GM12878 (cell line): ENCODE results near the gene HSD17B14. TPM values are rescaled to one million over a fixed set of nuclear protein-coding genes. Genes with fewer than 3 reads are reported as not detected.
A peak's percentile ranks its signal among the peaks of the same experiment; 100 is the strongest.

ENCODE experiments used
- ATAC-seq: fragments of 200-7000 bp; cut with Tn5 transposase; 3 replicates; pipeline ENCODE4 v1.9.1; 2020; ENCODE audit warnings: mild to moderate bottlenecking, moderate library complexity
- BruUV-seq: library from RNA; stranded (reverse); fragments of 400-500 nt; replicated peaks from 2 replicates; lab custom pipeline; 2021; lab: Mats Ljungman, UMichigan
- CTCF ChIA-PET: fragments of 300-600 bp; sonication (Branson Sonifier 250); formaldehyde crosslinking; extraction: SDS; loops from one replicate; lab custom pipeline; 2021; ENCODE audit warnings: inconsistent platforms; lab: Yijun Ruan, JAX
- POLR2A ChIA-PET: fragments of 350-600 bp; formaldehyde crosslinking; extraction: SDS; loops from one replicate; lab custom pipeline; 2021; ENCODE audit warnings: inconsistent platforms; lab: Charles Lee
- RAD21 ChIA-PET: fragments of 300-600 bp; sonication (Branson Sonifier 250); formaldehyde crosslinking; loops from one replicate; lab custom pipeline; 2023; ENCODE audit warnings: antibody characterized with exemption; ENCODE audit not compliant: unreplicated experiment; lab: Charles Lee
- SMC1A ChIA-PET: fragments of 300-600 bp; sonication (Branson Sonifier 250); formaldehyde crosslinking; loops from one replicate; lab custom pipeline; 2023; ENCODE audit not compliant: unreplicated experiment, uncharacterized antibody; lab: Charles Lee
- DNase-seq: peaks from one replicate; pipeline ENCODE4 v3.0.0-alpha.2; 2011; ENCODE audit warnings: low read depth, low spot score
- FAIRE-seq: peaks from 3 replicates; lab custom pipeline; 2011; peaks lifted over from hg19 to GRCh38; lab: Jason Lieb, UNC
- H2AFZ ChIP-seq: 2 replicates; pipeline ENCODE4 v1.6.0; 2011; ENCODE audit warnings: low read depth, low read length, control low read depth; ENCODE audit not compliant: control insufficient read depth
- H3K27ac ChIP-seq: 2 replicates; pipeline ENCODE4 v1.5.1; 2011; ENCODE audit warnings: control low read depth; ENCODE audit not compliant: control insufficient read depth, insufficient read depth
- H3K27me3 ChIP-seq, 2 experiments: replicated peaks in 1 of 2; 2 replicates each; pipeline versions ENCODE4 v1.6.0 to v1.6.1; 2011; ENCODE audit warnings: low read length in 1 of 2; ENCODE audit not compliant: control insufficient read depth in 2 of 2, insufficient read depth in 2 of 2
- H3K36me3 ChIP-seq, 2 experiments: 2 replicates each; pipeline ENCODE4 v1.5.1; 2011; ENCODE audit warnings: low read length in 1 of 2; ENCODE audit not compliant: control insufficient read depth in 2 of 2, insufficient read depth in 2 of 2
- H3K4me1 ChIP-seq: 2 replicates; pipeline ENCODE4 v1.6.1; 2011; ENCODE audit warnings: mild to moderate bottlenecking, low read length, moderate library complexity, mixed read lengths; ENCODE audit not compliant: control insufficient read depth, insufficient read depth
- H3K4me2 ChIP-seq: 2 replicates; pipeline ENCODE4 v1.6.0; 2011; ENCODE audit warnings: control low read depth; ENCODE audit not compliant: control insufficient read depth, insufficient read depth
- H3K4me3 ChIP-seq: fragments of 200-600 bp; sonication (generic); 2 replicates; pipeline ENCODE4 v1.5.1; 2016
- H3K79me2 ChIP-seq: 2 replicates; pipeline ENCODE4 v1.6.0; 2011; ENCODE audit warnings: low read length; ENCODE audit not compliant: control insufficient read depth, insufficient read depth
- H3K9ac ChIP-seq: 2 replicates; pipeline ENCODE4 v1.8.0; 2011; ENCODE audit warnings: low read length, control low read depth, mixed read lengths; ENCODE audit not compliant: control insufficient read depth, insufficient read depth
- H3K9me3 ChIP-seq: replicated peaks from 3 replicates; pipeline ENCODE4 v1.5.1; 2011; ENCODE audit warnings: mild to moderate bottlenecking, low read length; ENCODE audit not compliant: control insufficient read depth, insufficient read depth
- H4K20me1 ChIP-seq: 2 replicates; pipeline ENCODE4 v1.6.0; 2011; ENCODE audit not compliant: control insufficient read depth, insufficient read depth
- ATF7 ChIP-seq: fragments of 450-650 bp; IDR thresholded peaks from 2 replicates; pipeline ENCODE4 v1.6.1; 2016; ENCODE audit warnings: low read depth, mild to moderate bottlenecking
- BCL11A ChIP-seq: IDR thresholded peaks from 2 replicates; pipeline ENCODE4 v1.6.1; 2011; ENCODE audit warnings: low read depth, low read length
- CBX5 ChIP-seq: sonication (generic); IDR thresholded peaks from 2 replicates; pipeline ENCODE4 v1.6.1; 2016; ENCODE audit warnings: low read depth, moderate library complexity, mild to moderate bottlenecking, inconsistent platforms
- IKZF1 ChIP-seq: fragments of 450-650 bp; conservative IDR thresholded peaks from 2 replicates; pipeline ENCODE4 v1.6.1; 2017; ENCODE audit warnings: antibody characterized with exemption, mild to moderate bottlenecking
- IRF4 ChIP-seq: IDR thresholded peaks from 2 replicates; pipeline ENCODE4 v1.6.1; 2011; ENCODE audit warnings: low read depth, low read length
- KAT2A ChIP-seq: conservative IDR thresholded peaks from 2 replicates; pipeline ENCODE4 v1.6.1; 2011; ENCODE audit warnings: low read depth, low read length; ENCODE audit not compliant: control insufficient read depth
- LARP7 ChIP-seq: fragments of 450-650 bp; IDR thresholded peaks from 2 replicates; pipeline ENCODE4 v1.6.1; 2017; ENCODE audit warnings: mild to moderate bottlenecking
- MXI1 ChIP-seq: fragments of 150-350 bp; IDR thresholded peaks from 2 replicates; pipeline ENCODE4 v1.6.1; 2011; ENCODE audit warnings: low read depth, mild to moderate bottlenecking, inconsistent platforms, low read length, improper control_type of control experiment
- NFYB ChIP-seq: IDR thresholded peaks from 2 replicates; pipeline ENCODE4 v1.6.1; 2011; ENCODE audit warnings: low read depth, mild to moderate bottlenecking, low read length, improper control_type of control experiment, moderate library complexity; ENCODE audit not compliant: insufficient read depth
- POLR2AphosphoS2 ChIP-seq: IDR thresholded peaks from 2 replicates; pipeline ENCODE4 v1.6.1; 2011; ENCODE audit warnings: low read depth, mild to moderate bottlenecking, low read length, improper control_type of control experiment, moderate library complexity
- POLR2AphosphoS5 ChIP-seq: IDR thresholded peaks from 2 replicates; pipeline ENCODE4 v1.6.1; 2011; ENCODE audit warnings: mild to moderate bottlenecking, low read length, inconsistent platforms
- RAD21 ChIP-seq: IDR thresholded peaks from 2 replicates; pipeline ENCODE4 v1.6.1; 2011; ENCODE audit warnings: mild to moderate bottlenecking, low read depth, low read length, moderate library complexity; ENCODE audit not compliant: insufficient read depth
- RB1 ChIP-seq: fragments of 450-650 bp; formaldehyde crosslinking; IDR thresholded peaks from 2 replicates; pipeline ENCODE4 v1.6.1; 2017; ENCODE audit warnings: mild to moderate bottlenecking, borderline replicate concordance
- RUNX3 ChIP-seq: IDR thresholded peaks from 2 replicates; pipeline ENCODE4 v1.6.1; 2012; ENCODE audit warnings: low read length, inconsistent platforms
- SMAD5 ChIP-seq: IDR thresholded peaks from 2 replicates; pipeline ENCODE4 v1.6.1; 2016; ENCODE audit warnings: antibody characterized with exemption, low read depth
- SPI1 ChIP-seq: IDR thresholded peaks from 2 replicates; pipeline ENCODE4 v1.6.1; 2011; ENCODE audit warnings: low read depth, mild to moderate bottlenecking, low read length, moderate library complexity, borderline replicate concordance; ENCODE audit not compliant: insufficient read depth
- TAF1 ChIP-seq: IDR thresholded peaks from 2 replicates; pipeline ENCODE4 v1.6.1; 2011; ENCODE audit warnings: mild to moderate bottlenecking, low read depth, low read length, borderline replicate concordance
- TCF7 ChIP-seq: IDR thresholded peaks from 2 replicates; pipeline ENCODE4 v1.6.1; 2014; ENCODE audit warnings: antibody characterized with exemption, borderline replicate concordance
- ZNF24 ChIP-seq: fragments of 450-650 bp; IDR thresholded peaks from 2 replicates; pipeline ENCODE4 v1.6.1; 2017; ENCODE audit warnings: antibody characterized with exemption, mild to moderate bottlenecking
- ZNF592 ChIP-seq: fragments of 450-650 bp; IDR thresholded peaks from 2 replicates; pipeline ENCODE4 v1.6.1; 2017; ENCODE audit warnings: mild to moderate bottlenecking, moderate library complexity
- ZSCAN29 ChIP-seq: fragments of 450-650 bp; IDR thresholded peaks from 2 replicates; pipeline ENCODE4 v1.6.1; 2017; ENCODE audit warnings: mild to moderate bottlenecking, moderate library complexity
- WGBS: methylation state at CpG from one replicate; pipeline ENCODE4 v1.1.6; 2016; ENCODE audit warnings: low lambda C conversion rate; ENCODE audit not compliant: insufficient replicate concordance, insufficient coverage; ENCODE audit errors: missing lambda C conversion rate; 5-methylcytosine and 5-hydroxymethylcytosine counted together
- in situ Hi-C: fragments of 300-500 bp; cut with MboI; formaldehyde crosslinking; loops from 9 replicates; pipeline ENCODE4 v1.14.3; 2018; ENCODE audit warnings: mixed read lengths
- intact Hi-C: fragments of 100-400 bp; cut with micrococcal nuclease; formaldehyde crosslinking; loops from one replicate; pipeline ENCODE4 v1.14.2; 2022; ENCODE audit not compliant: unreplicated experiment
- polyA plus RNA-seq, 11 experiments: library from polyadenylated mRNA; depleted of rRNA in 4 of 11; unstranded in 6 of 11; stranded (reverse) in 5 of 11; fragments of >200 nt; fragmentation: Nextera tagmentation in 4 of 11; fragmentation: Illumina TruSeq in 1 of 11; extraction: Ambion mirVana in 4 of 11; extraction: Trizol in 1 of 11; gene quantifications; 1 replicate in 1 of 11; 2 replicates in 10 of 11; pipeline versions ENCODE4 v1.2.1 to v1.2.3, GENCODE V29; 2011 to 2016; ENCODE audit warnings: inconsistent platforms in 2 of 11, missing spikeins in 2 of 11, low read depth in 1 of 11
- total RNA-seq, 4 experiments: library from RNA; depleted of rRNA in 3 of 4; stranded (reverse); fragments of >200 nt in 3 of 4; fragmentation: Illumina TruSeq in 1 of 4; extraction: Trizol in 1 of 4; gene quantifications; 2 replicates each; pipeline versions ENCODE4 v1.2.1 to v1.2.3, GENCODE V29; 2013 to 2021

The HSD17B14 gene
- total and polyA plus RNA-seq, 10 of the 15 experiments (the other 5 are each of a cell fraction or from before 2014, with no cell fraction given): 0.21 to 4.1 (median 0.61) TPM

GRCh38 chr19:48872182-48872883, 36.0 kb upstream of the HSD17B14 start, which contains the start of gene PPP1R15A:
PPP1R15A (plus strand) TSS chr19:48872421; CDS start chr19:48873234, 813 bp downstream.
- peak within 1 kb of the TSS; percentile 99 for H3K9ac ChIP-seq
- H3K27ac ChIP-seq: peak within 1 kb of the TSS; percentile 94
- peaks cover 20% of the 10 kb centered on the region for H3K4me1 ChIP-seq
- H3K9me3 ChIP-seq: no peaks in the 10 kb centered on the region
- peak; percentile 97 for FAIRE-seq
- peaks cover 1 to 4% of the 10 kb centered on the region in 2 experiments; a peak in 2 of 4 replicates for H3K36me3 ChIP-seq
- H2AFZ ChIP-seq: 0 out of 2 replicates have a peak within 1 kb of the TSS, but pooled peaks have one; percentile 4
- RAD21 ChIA-PET: interaction anchor here (0.6 to 5.0 kb wide), 10 partner anchors 28 to 121 kb away, joined by 3 to 26 read pairs (median 4); partner anchors contain the start of genes FTL, GYS1 and RUVBL2
- H3K79me2 ChIP-seq: peaks cover 46% of the 10 kb centered on the region
- CTCF ChIA-PET: interaction anchor here (0.9 to 3.6 kb wide), 8 partner anchors 28 to 121 kb away, joined by 3 to 22 read pairs (median 4); partner anchors contain the start of genes GYS1, NUCB1 and RUVBL2
- no peaks in the 10 kb centered on the region for H3K27me3 ChIP-seq
- TSS peak; percentile 71 for BruUV-seq
- 2% methylated on average over 49 of the region's 53 CpGs for WGBS
- no peaks in the 10 kb centered on the region for H4K20me1 ChIP-seq
- SMC1A ChIA-PET: interaction anchor here (0.9 to 4.0 kb wide), 5 partner anchors 14 to 94 kb away, joined by 4 to 28 read pairs (median 16); partner anchors contain the start of genes FTL and NUCB1
- POLR2A ChIA-PET: interaction anchor here (0.5 to 6.7 kb wide), 20 partner anchors 9 to 331 kb away, joined by 3 to 64 read pairs (median 5); partner anchors contain the start of genes FTL, GYS1, HSD17B14 and RUVBL2
- peak; percentile 39 for ATAC-seq
- intact Hi-C loops (no loop called here), in situ Hi-C loops (no loop called here)
- DNase-seq: peak; percentile 97
- peak within 1 kb of the TSS; percentile 100 for H3K4me3 ChIP-seq
- peak within 1 kb of the TSS; percentile 98 for H3K4me2 ChIP-seq
- peak; percentile 74; the same call in 1 of the 2 replicates for TF ChIP-seq IKZF1
- peak; percentile 65; the same call in 1 of the 2 replicates for TF ChIP-seq RB1
- TF ChIP-seq TCF7: no peak
- TF ChIP-seq ZNF592: no peak
- peak; percentile 90 for TF ChIP-seq LARP7
- no peak for TF ChIP-seq KAT2A
- TF ChIP-seq MXI1: no peak; the same call in 1 of the 2 replicates
- peak; percentile 94 for TF ChIP-seq TAF1
- peak; percentile 53; the same call in 1 of the 2 replicates for TF ChIP-seq IRF4
- TF ChIP-seq RAD21: no peak
- TF ChIP-seq NFYB: no peak
- no peak for TF ChIP-seq ZNF24
- TF ChIP-seq SPI1: peak; percentile 79; the same call in 1 of the 2 replicates
- TF ChIP-seq BCL11A: no peak
- peak; percentile 99 for TF ChIP-seq POLR2AphosphoS2
- no peak for TF ChIP-seq ZSCAN29
- peak; percentile 99 for TF ChIP-seq SMAD5
- TF ChIP-seq CBX5: no peak
- peak; percentile 100 for TF ChIP-seq POLR2AphosphoS5
- peak; percentile 90 for TF ChIP-seq RUNX3
- TF ChIP-seq ATF7: peak; percentile 91
